Measurements from ENCODE around the gene NOL12.

DNA sequence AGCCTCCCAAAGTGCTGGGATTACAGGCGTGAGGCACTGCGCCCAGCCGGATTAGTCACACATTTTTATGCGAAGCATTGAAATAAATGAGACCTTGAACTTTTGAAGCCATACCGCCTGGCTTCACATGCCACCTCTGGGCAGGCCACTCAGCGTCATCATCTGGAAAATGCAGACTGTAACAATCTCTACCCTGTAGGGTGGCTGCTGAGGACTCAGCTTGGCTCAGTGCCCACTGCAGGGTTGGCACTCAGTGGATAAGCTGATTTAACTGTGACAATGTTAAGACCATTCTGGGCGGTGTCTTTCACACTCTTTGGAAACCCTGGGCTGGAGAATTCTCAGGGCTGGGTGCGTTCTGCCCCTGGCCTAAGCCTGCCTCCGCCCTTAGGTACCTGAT is 38.2 kb upstream of the NOL12 start:
- TF ChIP-seq, protein P1, sequence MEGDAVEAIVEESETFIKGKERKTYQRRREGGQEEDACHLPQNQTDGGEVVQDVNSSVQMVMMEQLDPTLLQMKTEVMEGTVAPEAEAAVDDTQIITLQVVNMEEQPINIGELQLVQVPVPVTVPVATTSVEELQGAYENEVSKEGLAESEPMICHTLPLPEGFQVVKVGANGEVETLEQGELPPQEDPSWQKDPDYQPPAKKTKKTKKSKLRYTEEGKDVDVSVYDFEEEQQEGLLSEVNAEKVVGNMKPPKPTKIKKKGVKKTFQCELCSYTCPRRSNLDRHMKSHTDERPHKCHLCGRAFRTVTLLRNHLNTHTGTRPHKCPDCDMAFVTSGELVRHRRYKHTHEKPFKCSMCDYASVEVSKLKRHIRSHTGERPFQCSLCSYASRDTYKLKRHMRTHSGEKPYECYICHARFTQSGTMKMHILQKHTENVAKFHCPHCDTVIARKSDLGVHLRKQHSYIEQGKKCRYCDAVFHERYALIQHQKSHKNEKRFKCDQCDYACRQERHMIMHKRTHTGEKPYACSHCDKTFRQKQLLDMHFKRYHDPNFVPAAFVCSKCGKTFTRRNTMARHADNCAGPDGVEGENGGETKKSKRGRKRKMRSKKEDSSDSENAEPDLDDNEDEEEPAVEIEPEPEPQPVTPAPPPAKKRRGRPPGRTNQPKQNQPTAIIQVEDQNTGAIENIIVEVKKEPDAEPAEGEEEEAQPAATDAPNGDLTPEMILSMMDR (IDR thresholded peaks at IDR 0.05) = no peak
- no peak for TF ChIP-seq EP300 (IDR thresholded peaks at IDR 0.05)
